WTC11 (cell line): ENCODE results near the gene SPIB. TPM values are rescaled to one million over a fixed set of nuclear protein-coding genes. Genes with fewer than 3 reads are reported as not detected.

Experiments used
- ATAC-seq: fragments of 200-7000 bp; cut with Tn5 transposase; 2 replicates; pipeline ENCODE4 v1.10.0; 2021; ENCODE audit warnings: mild to moderate bottlenecking, moderate library complexity
- CTCF ChIA-PET: fragments of 300-600 bp; sonication (Branson Sonifier 250); formaldehyde crosslinking; loops from one replicate; lab custom pipeline; 2021; ENCODE audit warnings: antibody characterized with exemption; lab: Charles Lee
- POLR2A ChIA-PET: fragments of 350-600 bp; sonication (Branson Sonifier 250); formaldehyde crosslinking; loops from one replicate; lab custom pipeline; 2021; ENCODE audit warnings: antibody characterized with exemption; lab: Charles Lee
- DNase-seq: peaks from one replicate; pipeline ENCODE4 v3.0.0; 2021; ENCODE audit warnings: low spot score
- H3K27ac Mint-ChIP-seq: 2 replicates; pipeline ENCODE4 v1.8.0; 2021; ENCODE audit warnings: mixed read lengths
- H3K27me3 Mint-ChIP-seq: 2 replicates; pipeline ENCODE4 v1.8.0; 2021; ENCODE audit warnings: low read depth, mild to moderate bottlenecking, moderate library complexity, mixed read lengths
- H3K36me3 Mint-ChIP-seq: 2 replicates; pipeline ENCODE4 v1.8.0; 2021; ENCODE audit warnings: mixed read lengths
- H3K4me1 Mint-ChIP-seq: 2 replicates; pipeline ENCODE4 v1.8.0; 2022; ENCODE audit warnings: mixed read lengths
- H3K4me3 Mint-ChIP-seq: 2 replicates; pipeline ENCODE4 v1.8.0; 2021; ENCODE audit warnings: mild to moderate bottlenecking, moderate library complexity, mixed read lengths
- H3K9me3 Mint-ChIP-seq: 2 replicates; pipeline ENCODE4 v1.8.0; 2021; ENCODE audit warnings: mixed read lengths
- CREB1 ChIP-seq: sonication (generic); formaldehyde crosslinking; IDR thresholded peaks from 2 replicates; pipeline ENCODE4 v1.8.0; 2023; ENCODE audit warnings: mild to moderate bottlenecking, missing genetic modification reagents
- HMGA2 ChIP-seq: fragments of 250-450 bp; sonication (Bioruptor Pico); IDR thresholded peaks from 2 replicates; pipeline ENCODE4 v1.4.0; 2021; ENCODE audit warnings: mild to moderate bottlenecking, moderate library complexity
- JUN ChIP-seq: sonication (generic); formaldehyde crosslinking; IDR thresholded peaks from 2 replicates; pipeline ENCODE4 v1.8.0; 2023; ENCODE audit warnings: mild to moderate bottlenecking, missing genetic modification reagents
- NR1H2 ChIP-seq: sonication (generic); formaldehyde crosslinking; IDR thresholded peaks from 2 replicates; pipeline ENCODE4 v1.9.0; 2021; ENCODE audit warnings: mild to moderate bottlenecking, moderate library complexity, missing genetic modification reagents
- SMAD4 ChIP-seq: sonication (generic); formaldehyde crosslinking; IDR thresholded peaks from 2 replicates; pipeline ENCODE4 v1.8.0; 2022; ENCODE audit warnings: mild to moderate bottlenecking, missing genetic modification reagents
- SOX15 ChIP-seq: fragments of 250-450 bp; sonication (Bioruptor Pico); IDR thresholded peaks from 2 replicates; pipeline ENCODE4 v1.9.0; 2021; ENCODE audit warnings: mild to moderate bottlenecking
- SP1 ChIP-seq: sonication (generic); formaldehyde crosslinking; conservative IDR thresholded peaks from 2 replicates; pipeline ENCODE4 v1.8.1; 2022; ENCODE audit warnings: missing genetic modification reagents
- ZNF219 ChIP-seq: sonication (generic); formaldehyde crosslinking; IDR thresholded peaks from 2 replicates; pipeline ENCODE4 v1.8.0; 2023; ENCODE audit warnings: missing genetic modification reagents, mild to moderate bottlenecking, borderline replicate concordance
- ZNF396 ChIP-seq: fragments of 250-450 bp; sonication (Bioruptor Pico); IDR thresholded peaks from 2 replicates; pipeline ENCODE4 v1.8.0; 2021; ENCODE audit warnings: mild to moderate bottlenecking, moderate library complexity, borderline replicate concordance
- ZNF423 ChIP-seq: fragments of 250-450 bp; sonication (Bioruptor Pico); IDR thresholded peaks from 2 replicates; pipeline ENCODE4 v2.1.2; 2022; ENCODE audit warnings: mild to moderate bottlenecking, moderate library complexity
- total RNA-seq: library from RNA; stranded (reverse); gene quantifications from 3 replicates; pipeline ENCODE4 v1.2.3, GENCODE V29; 2021
- TF ChIP-seq, protein P1 (sequence below): sonication (generic); formaldehyde crosslinking; IDR thresholded peaks from 2 replicates; pipeline ENCODE4 v1.8.1; 2023; ENCODE audit warnings: mild to moderate bottlenecking, missing genetic modification reagents, moderate library complexity
- TF ChIP-seq, protein P2 (sequence below): sonication (generic); formaldehyde crosslinking; IDR thresholded peaks from 2 replicates; pipeline ENCODE4 v1.8.1; 2023; ENCODE audit warnings: mild to moderate bottlenecking, missing genetic modification reagents, moderate library complexity
- TF ChIP-seq, protein P3 (sequence below): fragments of 200-600 bp; IDR thresholded peaks from 2 replicates; pipeline ENCODE4 v1.8.0; 2022; ENCODE audit warnings: antibody characterized with exemption
- TF ChIP-seq, protein P4 (sequence below): sonication (generic); formaldehyde crosslinking; IDR thresholded peaks from 2 replicates; pipeline ENCODE4 v1.8.1; 2023; ENCODE audit warnings: mild to moderate bottlenecking, missing genetic modification reagents
- TF ChIP-seq, protein P5 (sequence below): sonication (generic); formaldehyde crosslinking; IDR thresholded peaks from 2 replicates; pipeline ENCODE4 v1.8.1; 2023; ENCODE audit warnings: mild to moderate bottlenecking, moderate library complexity, missing genetic modification reagents
- TF ChIP-seq, protein P6 (sequence below): sonication (generic); formaldehyde crosslinking; conservative IDR thresholded peaks from 2 replicates; pipeline ENCODE4 v1.8.1; 2022; ENCODE audit warnings: mild to moderate bottlenecking, missing genetic modification reagents
- TF ChIP-seq, protein P7 (sequence below): sonication (generic); formaldehyde crosslinking; IDR thresholded peaks from 2 replicates; pipeline ENCODE4 v1.8.0; 2022; ENCODE audit warnings: mild to moderate bottlenecking, missing genetic modification reagents
- TF ChIP-seq, protein P8 (sequence below): sonication (generic); formaldehyde crosslinking; IDR thresholded peaks from 2 replicates; pipeline ENCODE4 v1.8.0; 2022; ENCODE audit warnings: missing genetic modification reagents

SPIB gene
- total RNA-seq, 1 experiment from 2014 or later = 4.7 TPM

DNA sequence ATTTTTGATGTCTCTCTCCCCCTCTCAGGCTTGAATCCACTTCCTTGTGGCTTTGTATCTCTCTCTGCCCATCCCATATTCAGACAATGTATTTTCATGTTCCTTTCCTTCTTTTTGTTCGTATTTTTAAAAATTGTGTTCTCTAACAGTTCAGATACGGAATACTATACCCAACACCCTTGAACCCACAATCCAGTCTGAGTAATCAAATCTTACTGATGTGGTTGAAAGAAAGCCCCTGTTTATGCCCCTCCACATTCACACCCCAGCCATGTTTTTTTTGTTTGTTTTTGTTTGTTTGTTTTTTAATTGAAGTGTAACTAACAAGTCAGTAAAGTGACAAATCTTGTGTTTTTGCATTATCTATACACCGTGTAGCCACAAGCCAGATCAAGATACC lies 1.4 kb downstream of the SPIB start:
- ChIA-PET CTCF (interaction anchor here (1.6 to 2.2 kb wide), 4 partner anchors 41 to 63 kb away, joined by 4 to 12 read pairs (median 10); no protein-coding TSS in a partner anchor), POLR2A (interaction anchor here (0.7 to 1.2 kb wide), 2 partner anchors 8 to 36 kb away, joined by 3 to 4 read pairs; partner anchors contain the start of gene POLD1)
- TF ChIP-seq, protein P1, sequence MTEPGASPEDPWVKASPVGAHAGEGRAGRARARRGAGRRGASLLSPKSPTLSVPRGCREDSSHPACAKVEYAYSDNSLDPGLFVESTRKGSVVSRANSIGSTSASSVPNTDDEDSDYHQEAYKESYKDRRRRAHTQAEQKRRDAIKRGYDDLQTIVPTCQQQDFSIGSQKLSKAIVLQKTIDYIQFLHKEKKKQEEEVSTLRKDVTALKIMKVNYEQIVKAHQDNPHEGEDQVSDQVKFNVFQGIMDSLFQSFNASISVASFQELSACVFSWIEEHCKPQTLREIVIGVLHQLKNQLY (CRISPR knock-in tag) = no peak
- TF ChIP-seq ZNF423 (no peak), CREB1 (CRISPR knock-in tag) (no peak), NR1H2 (CRISPR knock-in tag) (no peak), HMGA2 (CRISPR knock-in tag) (no peak), JUN (no peak), ZNF219 (no peak), SP1 (CRISPR knock-in tag) (no peak), ZNF396 (CRISPR knock-in tag) (no peak), SOX15 (CRISPR knock-in tag) (no peak), SMAD4 (no peak)
- TF ChIP-seq, protein P2, sequence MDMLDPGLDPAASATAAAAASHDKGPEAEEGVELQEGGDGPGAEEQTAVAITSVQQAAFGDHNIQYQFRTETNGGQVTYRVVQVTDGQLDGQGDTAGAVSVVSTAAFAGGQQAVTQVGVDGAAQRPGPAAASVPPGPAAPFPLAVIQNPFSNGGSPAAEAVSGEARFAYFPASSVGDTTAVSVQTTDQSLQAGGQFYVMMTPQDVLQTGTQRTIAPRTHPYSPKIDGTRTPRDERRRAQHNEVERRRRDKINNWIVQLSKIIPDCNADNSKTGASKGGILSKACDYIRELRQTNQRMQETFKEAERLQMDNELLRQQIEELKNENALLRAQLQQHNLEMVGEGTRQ (CRISPR knock-in tag) = no peak
- TF ChIP-seq, protein P3, sequence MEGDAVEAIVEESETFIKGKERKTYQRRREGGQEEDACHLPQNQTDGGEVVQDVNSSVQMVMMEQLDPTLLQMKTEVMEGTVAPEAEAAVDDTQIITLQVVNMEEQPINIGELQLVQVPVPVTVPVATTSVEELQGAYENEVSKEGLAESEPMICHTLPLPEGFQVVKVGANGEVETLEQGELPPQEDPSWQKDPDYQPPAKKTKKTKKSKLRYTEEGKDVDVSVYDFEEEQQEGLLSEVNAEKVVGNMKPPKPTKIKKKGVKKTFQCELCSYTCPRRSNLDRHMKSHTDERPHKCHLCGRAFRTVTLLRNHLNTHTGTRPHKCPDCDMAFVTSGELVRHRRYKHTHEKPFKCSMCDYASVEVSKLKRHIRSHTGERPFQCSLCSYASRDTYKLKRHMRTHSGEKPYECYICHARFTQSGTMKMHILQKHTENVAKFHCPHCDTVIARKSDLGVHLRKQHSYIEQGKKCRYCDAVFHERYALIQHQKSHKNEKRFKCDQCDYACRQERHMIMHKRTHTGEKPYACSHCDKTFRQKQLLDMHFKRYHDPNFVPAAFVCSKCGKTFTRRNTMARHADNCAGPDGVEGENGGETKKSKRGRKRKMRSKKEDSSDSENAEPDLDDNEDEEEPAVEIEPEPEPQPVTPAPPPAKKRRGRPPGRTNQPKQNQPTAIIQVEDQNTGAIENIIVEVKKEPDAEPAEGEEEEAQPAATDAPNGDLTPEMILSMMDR = no peak
- TF ChIP-seq, protein P4, sequence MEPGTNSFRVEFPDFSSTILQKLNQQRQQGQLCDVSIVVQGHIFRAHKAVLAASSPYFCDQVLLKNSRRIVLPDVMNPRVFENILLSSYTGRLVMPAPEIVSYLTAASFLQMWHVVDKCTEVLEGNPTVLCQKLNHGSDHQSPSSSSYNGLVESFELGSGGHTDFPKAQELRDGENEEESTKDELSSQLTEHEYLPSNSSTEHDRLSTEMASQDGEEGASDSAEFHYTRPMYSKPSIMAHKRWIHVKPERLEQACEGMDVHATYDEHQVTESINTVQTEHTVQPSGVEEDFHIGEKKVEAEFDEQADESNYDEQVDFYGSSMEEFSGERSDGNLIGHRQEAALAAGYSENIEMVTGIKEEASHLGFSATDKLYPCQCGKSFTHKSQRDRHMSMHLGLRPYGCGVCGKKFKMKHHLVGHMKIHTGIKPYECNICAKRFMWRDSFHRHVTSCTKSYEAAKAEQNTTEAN (CRISPR knock-in tag) = no peak
- TF ChIP-seq, protein P5, sequence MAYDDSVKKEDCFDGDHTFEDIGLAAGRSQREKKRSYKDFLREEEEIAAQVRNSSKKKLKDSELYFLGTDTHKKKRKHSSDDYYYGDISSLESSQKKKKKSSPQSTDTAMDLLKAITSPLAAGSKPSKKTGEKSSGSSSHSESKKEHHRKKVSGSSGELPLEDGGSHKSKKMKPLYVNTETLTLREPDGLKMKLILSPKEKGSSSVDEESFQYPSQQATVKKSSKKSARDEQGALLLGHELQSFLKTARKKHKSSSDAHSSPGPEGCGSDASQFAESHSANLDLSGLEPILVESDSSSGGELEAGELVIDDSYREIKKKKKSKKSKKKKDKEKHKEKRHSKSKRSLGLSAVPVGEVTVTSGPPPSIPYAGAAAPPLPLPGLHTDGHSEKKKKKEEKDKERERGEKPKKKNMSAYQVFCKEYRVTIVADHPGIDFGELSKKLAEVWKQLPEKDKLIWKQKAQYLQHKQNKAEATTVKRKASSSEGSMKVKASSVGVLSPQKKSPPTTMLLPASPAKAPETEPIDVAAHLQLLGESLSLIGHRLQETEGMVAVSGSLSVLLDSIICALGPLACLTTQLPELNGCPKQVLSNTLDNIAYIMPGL (CRISPR knock-in tag) = no peak
- TF ChIP-seq, protein P6, sequence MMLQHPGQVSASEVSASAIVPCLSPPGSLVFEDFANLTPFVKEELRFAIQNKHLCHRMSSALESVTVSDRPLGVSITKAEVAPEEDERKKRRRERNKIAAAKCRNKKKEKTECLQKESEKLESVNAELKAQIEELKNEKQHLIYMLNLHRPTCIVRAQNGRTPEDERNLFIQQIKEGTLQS (CRISPR knock-in tag) = no peak
- TF ChIP-seq, protein P7, sequence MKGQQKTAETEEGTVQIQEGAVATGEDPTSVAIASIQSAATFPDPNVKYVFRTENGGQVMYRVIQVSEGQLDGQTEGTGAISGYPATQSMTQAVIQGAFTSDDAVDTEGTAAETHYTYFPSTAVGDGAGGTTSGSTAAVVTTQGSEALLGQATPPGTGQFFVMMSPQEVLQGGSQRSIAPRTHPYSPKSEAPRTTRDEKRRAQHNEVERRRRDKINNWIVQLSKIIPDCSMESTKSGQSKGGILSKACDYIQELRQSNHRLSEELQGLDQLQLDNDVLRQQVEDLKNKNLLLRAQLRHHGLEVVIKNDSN (CRISPR knock-in tag) = no peak
- Mint-ChIP-seq H3K4me3 (peak overlapping the region; percentile 76), H3K9me3 (no peaks in the 10 kb centered on the region), H3K27ac (peak overlapping the region; percentile 16; the same call in 1 of the 2 replicates), H3K36me3 (peaks cover 4% of the 10 kb centered on the region; the same call in 1 of the 2 replicates), H3K27me3 (no peaks in the 10 kb centered on the region), H3K4me1 (peaks cover 18% of the 10 kb centered on the region)
- DNase-seq = no peak
- no peak for ATAC-seq

DNA sequence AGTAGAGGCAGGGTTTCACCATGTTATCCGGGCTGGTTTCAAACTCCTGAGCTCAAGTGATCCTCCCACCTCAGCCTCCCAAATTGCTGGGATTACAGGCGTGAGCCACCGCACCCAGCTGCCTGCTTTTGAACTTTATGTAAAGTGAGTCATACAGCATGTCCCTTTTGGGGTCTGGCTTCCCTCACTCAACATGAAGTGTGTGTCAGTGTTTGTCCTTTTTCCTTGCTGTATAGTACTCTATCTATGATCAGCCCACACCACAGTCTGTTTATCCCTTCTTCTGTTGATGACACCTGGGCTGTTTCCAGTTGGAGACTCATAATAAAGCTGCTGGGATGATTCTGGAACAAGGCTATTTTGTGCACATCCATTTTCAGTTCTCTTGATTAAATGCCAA lies 2.1 kb downstream of the SPIB start:
- H3K4me3 Mint-ChIP-seq = no peak overlapping the region; the same call in 1 of the 2 replicates

More for the DNA sequence above, 2.1 kb downstream of the SPIB start:
- Mint-ChIP-seq H3K9me3 (no peaks in the 10 kb centered on the region), H3K27ac (no peak overlapping the region), H3K27me3 (no peaks in the 10 kb centered on the region), H3K36me3 (peaks cover 4% of the 10 kb centered on the region; the same call in 1 of the 2 replicates), H3K4me1 (peaks cover 18% of the 10 kb centered on the region)
- TF ChIP-seq, protein P3 = no peak
- TF ChIP-seq, protein P8, sequence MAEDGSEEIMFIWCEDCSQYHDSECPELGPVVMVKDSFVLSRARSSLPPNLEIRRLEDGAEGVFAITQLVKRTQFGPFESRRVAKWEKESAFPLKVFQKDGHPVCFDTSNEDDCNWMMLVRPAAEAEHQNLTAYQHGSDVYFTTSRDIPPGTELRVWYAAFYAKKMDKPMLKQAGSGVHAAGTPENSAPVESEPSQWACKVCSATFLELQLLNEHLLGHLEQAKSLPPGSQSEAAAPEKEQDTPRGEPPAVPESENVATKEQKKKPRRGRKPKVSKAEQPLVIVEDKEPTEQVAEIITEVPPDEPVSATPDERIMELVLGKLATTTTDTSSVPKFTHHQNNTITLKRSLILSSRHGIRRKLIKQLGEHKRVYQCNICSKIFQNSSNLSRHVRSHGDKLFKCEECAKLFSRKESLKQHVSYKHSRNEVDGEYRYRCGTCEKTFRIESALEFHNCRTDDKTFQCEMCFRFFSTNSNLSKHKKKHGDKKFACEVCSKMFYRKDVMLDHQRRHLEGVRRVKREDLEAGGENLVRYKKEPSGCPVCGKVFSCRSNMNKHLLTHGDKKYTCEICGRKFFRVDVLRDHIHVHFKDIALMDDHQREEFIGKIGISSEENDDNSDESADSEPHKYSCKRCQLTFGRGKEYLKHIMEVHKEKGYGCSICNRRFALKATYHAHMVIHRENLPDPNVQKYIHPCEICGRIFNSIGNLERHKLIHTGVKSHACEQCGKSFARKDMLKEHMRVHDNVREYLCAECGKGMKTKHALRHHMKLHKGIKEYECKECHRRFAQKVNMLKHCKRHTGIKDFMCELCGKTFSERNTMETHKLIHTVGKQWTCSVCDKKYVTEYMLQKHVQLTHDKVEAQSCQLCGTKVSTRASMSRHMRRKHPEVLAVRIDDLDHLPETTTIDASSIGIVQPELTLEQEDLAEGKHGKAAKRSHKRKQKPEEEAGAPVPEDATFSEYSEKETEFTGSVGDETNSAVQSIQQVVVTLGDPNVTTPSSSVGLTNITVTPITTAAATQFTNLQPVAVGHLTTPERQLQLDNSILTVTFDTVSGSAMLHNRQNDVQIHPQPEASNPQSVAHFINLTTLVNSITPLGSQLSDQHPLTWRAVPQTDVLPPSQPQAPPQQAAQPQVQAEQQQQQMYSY (CRISPR knock-in tag) = no peak
- CTCF ChIA-PET = interaction anchor here (0.9 kb wide), 1 partner anchor 45 kb away, joined by 3 read pairs; no protein-coding TSS in a partner anchor
- DNase-seq (no peak), ATAC-seq (no peak)
- POLR2A ChIA-PET = no interaction called here
